Cardiac fibroblast (primary cell): ENCODE data around the gene OR51A7.
"Not testable (repeated sequence)": the region's sequence is repeated elsewhere in the genome, so short reads cannot be mapped to it uniquely, and the experiment has no call there.

ENCODE experiments used
- DNase-seq, 2 donors: peaks; one replicate each; pipeline versions ENCODE4 v3.0.0 to v3.0.0-alpha.2; 2010; ENCODE audit warnings: low read depth in 2 of 2
- H3K4me3 ChIP-seq, 2 donors: replicated peaks in 1 of 2; 1 replicate in 1 of 2; 2 replicates in 1 of 2; pipeline ENCODE4 v1.5.1; 2011; ENCODE audit warnings: low read depth in 2 of 2, low read length in 2 of 2, mild to moderate bottlenecking in 2 of 2, moderate library complexity in 1 of 2
- TF ChIP-seq, protein P1 (sequence below): IDR thresholded peaks from one replicate; pipeline ENCODE4 v1.5.1; 2011; ENCODE audit warnings: low read depth, mild to moderate bottlenecking, low read length, inconsistent platforms

OR51A7 gene, protein sequence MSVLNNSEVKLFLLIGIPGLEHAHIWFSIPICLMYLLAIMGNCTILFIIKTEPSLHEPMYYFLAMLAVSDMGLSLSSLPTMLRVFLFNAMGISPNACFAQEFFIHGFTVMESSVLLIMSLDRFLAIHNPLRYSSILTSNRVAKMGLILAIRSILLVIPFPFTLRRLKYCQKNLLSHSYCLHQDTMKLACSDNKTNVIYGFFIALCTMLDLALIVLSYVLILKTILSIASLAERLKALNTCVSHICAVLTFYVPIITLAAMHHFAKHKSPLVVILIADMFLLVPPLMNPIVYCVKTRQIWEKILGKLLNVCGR

GRCh38 chr11:4903484-4903883 lies at the start of gene OR51A7:
OR51A7 (plus strand) TSS chr11:4903783; CDS start chr11:4907370, 3,587 bp downstream.
- TF ChIP-seq, protein P1, sequence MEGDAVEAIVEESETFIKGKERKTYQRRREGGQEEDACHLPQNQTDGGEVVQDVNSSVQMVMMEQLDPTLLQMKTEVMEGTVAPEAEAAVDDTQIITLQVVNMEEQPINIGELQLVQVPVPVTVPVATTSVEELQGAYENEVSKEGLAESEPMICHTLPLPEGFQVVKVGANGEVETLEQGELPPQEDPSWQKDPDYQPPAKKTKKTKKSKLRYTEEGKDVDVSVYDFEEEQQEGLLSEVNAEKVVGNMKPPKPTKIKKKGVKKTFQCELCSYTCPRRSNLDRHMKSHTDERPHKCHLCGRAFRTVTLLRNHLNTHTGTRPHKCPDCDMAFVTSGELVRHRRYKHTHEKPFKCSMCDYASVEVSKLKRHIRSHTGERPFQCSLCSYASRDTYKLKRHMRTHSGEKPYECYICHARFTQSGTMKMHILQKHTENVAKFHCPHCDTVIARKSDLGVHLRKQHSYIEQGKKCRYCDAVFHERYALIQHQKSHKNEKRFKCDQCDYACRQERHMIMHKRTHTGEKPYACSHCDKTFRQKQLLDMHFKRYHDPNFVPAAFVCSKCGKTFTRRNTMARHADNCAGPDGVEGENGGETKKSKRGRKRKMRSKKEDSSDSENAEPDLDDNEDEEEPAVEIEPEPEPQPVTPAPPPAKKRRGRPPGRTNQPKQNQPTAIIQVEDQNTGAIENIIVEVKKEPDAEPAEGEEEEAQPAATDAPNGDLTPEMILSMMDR: no peak
- H3K4me3 ChIP-seq: no peak within 1 kb of the TSS
- DNase-seq: no peak

GRCh38 chr11:4854286-4854685 lies 49.3 kb upstream of the OR51A7 start:
- DNase-seq, H3K4me3 ChIP-seq: not testable (repeated sequence)

GRCh38 chr11:4862447-4863236 lies 40.9 kb upstream of the OR51A7 start:
- no peak overlapping the region for H3K4me3 ChIP-seq
- TF ChIP-seq, protein P1: no peak
- no peak for DNase-seq

DNA sequence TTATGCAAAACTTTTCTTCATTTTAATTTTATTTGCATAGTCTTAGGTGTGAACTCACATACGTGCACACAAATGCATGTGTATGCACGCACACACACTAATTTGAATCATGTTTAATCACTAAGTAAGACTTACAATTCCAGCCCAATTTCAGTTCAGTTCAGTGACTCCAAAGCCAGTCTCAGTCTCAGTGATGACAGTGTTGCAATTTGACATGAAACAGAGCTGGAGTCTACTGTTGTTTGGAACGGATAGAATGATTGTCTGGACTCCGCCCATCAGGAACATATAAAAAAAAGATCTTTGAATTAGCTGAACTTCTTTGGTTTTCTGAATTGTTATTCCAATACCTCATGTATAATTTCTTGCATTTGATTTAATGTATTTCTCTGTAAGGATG lies 39.7 kb upstream of the OR51A7 start:
- TF ChIP-seq, protein P1: no peak
- peak in 1 of 2 donors; percentile 28 for DNase-seq
- no peak overlapping the region for H3K4me3 ChIP-seq

GRCh38 chr11:4865855-4866254 lies 37.7 kb upstream of the OR51A7 start:
- TF ChIP-seq, protein P1: no peak
- no peak for DNase-seq
- no peak overlapping the region for H3K4me3 ChIP-seq

DNA sequence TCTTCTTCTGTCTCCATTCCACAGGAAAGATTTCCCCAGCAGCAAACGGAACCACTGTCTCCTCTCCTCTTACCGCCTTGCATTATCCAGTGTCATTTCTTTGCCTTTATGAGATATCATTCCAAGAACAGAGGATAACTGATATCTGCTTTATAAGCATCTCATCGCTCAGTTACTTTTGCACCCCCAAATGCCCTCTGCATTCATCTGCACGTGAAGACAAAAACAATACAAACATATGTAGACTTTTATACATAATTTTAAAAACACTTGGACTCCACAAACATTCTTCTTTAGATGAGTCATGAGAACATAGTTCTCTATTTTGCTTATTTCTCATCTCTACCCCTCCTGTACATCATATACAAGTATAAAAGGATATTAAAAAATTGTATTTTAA lies 22.4 kb upstream of the OR51A7 start:
- H3K4me3 ChIP-seq: no peak overlapping the region
- TF ChIP-seq, protein P1: no peak
- peak in 1 of 2 donors; percentile 34 for DNase-seq

- H3K4me3 ChIP-seq: no peak within 1 kb of the TSS
- peak; percentile 23 to 65 for DNase-seq
- TF ChIP-seq, protein P1: no peak
Observed at GRCh38 chr11:4881860-4882500, 21.6 kb upstream of the OR51A7 start, which contains the start of gene OR51T1. OR51T1 (plus strand) TSS chr11:4881900; CDS start chr11:4881900, 0 bp downstream.
